ENCODE results near the gene NFE2L1. TPM values are rescaled to one million over a fixed set of nuclear protein-coding genes. Genes with fewer than 3 reads are reported as not detected.
"Not testable (repeated sequence)": the region's sequence is repeated elsewhere in the genome, so short reads cannot be mapped to it uniquely, and the experiment has no call there.

NFE2L1 gene
- total RNA-seq, 4 donors from 2014 or later: 173 to 242 (median 211) TPM

- Histone ChIP-seq H3K27ac (no peak overlapping the region), H3K36me3 (no peaks in the 10 kb centered on the region), H3K4me1 (peaks cover 27 to 28% (median 28%) of the 10 kb centered on the region in 4 donors), H3K27me3 (peaks cover 4% of the 10 kb centered on the region), H3K9me3 (no peaks in the 10 kb centered on the region), H3K4me3 (no peak overlapping the region)
- TF ChIP-seq CTCF (IDR thresholded peaks at IDR 0.05) (no peak), POLR2AphosphoS5 (IDR thresholded peaks at IDR 0.05) (no peak), POLR2A (IDR thresholded peaks at IDR 0.05) (no peak), EP300 (IDR thresholded peaks at IDR 0.05; ENCODE audit: low read depth) (no peak)
- intact Hi-C loops (cut with DNase I; ENCODE audit: low total_unique reads): loop anchor here (5.0 kb wide), 1 partner anchor 104 kb away; no protein-coding TSS in a partner anchor
- DNase-seq: no peak
- WGBS, 2 donors (ENCODE audit: low coverage in 1 of 2): 69% methylated on average over 1 of the region's 1 CpG; no CpG with 5 or more reads in 1 of the 2 donors
- in situ Hi-C loops (cut with MboI; ENCODE audit: low pct_ligation_motif_present in 1 of 4, low pct_unique_long_range_greater_than_20kb in 1 of 4, low sequenced_read_pairs in 3 of 4): loop anchor here in 2 of 4 donors (10.0 kb wide), 1 partner anchor 46 kb away; no protein-coding TSS in a partner anchor
These were observed 19.4 kb upstream of the NFE2L1 start for GRCh38 chr17:48028736-48029135.

- in situ Hi-C loops (cut with MboI; ENCODE audit: low pct_ligation_motif_present in 1 of 4, low pct_unique_long_range_greater_than_20kb in 1 of 4, low sequenced_read_pairs in 3 of 4): loop anchor here in 2 of 4 donors (5.0 to 10.0 kb wide), 4 partner anchors 42 to 104 kb away; no protein-coding TSS in a partner anchor
- 59% methylated on average over 5 of the region's 5 CpGs; no CpG with 5 or more reads in 1 of the 2 donors for WGBS, 2 donors (ENCODE audit: low coverage in 1 of 2)
- Histone ChIP-seq H3K4me3 (no peak overlapping the region), H3K27me3 (peaks cover 3% of the 10 kb centered on the region), H3K9me3 (no peaks in the 10 kb centered on the region), H3K4me1 (peaks cover 12 to 15% (median 15%) of the 10 kb centered on the region in 4 donors), H3K36me3 (no peaks in the 10 kb centered on the region), H3K27ac (no peak overlapping the region)
- TF ChIP-seq POLR2AphosphoS5 (IDR thresholded peaks at IDR 0.05): no peak
- TF ChIP-seq EP300 (IDR thresholded peaks at IDR 0.05; ENCODE audit: low read depth): no peak
- TF ChIP-seq CTCF (IDR thresholded peaks at IDR 0.05): no peak
- no peak for TF ChIP-seq POLR2A (IDR thresholded peaks at IDR 0.05)
- DNase-seq: no peak
- intact Hi-C loops (cut with DNase I; ENCODE audit: low total_unique reads): no loop called here
These were observed 17.6 kb upstream of the NFE2L1 start for GRCh38 chr17:48030531-48030930.

- H3K4me1 ChIP-seq: peaks cover under 1 to 7% (median 3%) of the 10 kb centered on the region in 4 donors
- no peak overlapping the region for H3K4me3 ChIP-seq
- H3K27me3 ChIP-seq: peaks cover 15% of the 10 kb centered on the region
- no peak overlapping the region for H3K27ac ChIP-seq
- WGBS, 2 donors (ENCODE audit: low coverage in 1 of 2): 81 to 100% methylated on average over 1 to 6 of the region's 6 CpGs
- intact Hi-C loops (cut with DNase I; ENCODE audit: low total_unique reads) (no loop called here), in situ Hi-C loops (cut with MboI; ENCODE audit: low pct_ligation_motif_present in 1 of 4, low pct_unique_long_range_greater_than_20kb in 1 of 4, low sequenced_read_pairs in 3 of 4) (loop anchor here in 2 of 4 donors (5.0 to 10.0 kb wide), 4 partner anchors 40 to 103 kb away; no protein-coding TSS in a partner anchor)
- no peak for DNase-seq
- no peak for TF ChIP-seq POLR2AphosphoS5 (IDR thresholded peaks at IDR 0.05)
- TF ChIP-seq POLR2A (IDR thresholded peaks at IDR 0.05): no peak
- TF ChIP-seq EP300 (IDR thresholded peaks at IDR 0.05; ENCODE audit: low read depth): no peak
- no peak for TF ChIP-seq CTCF (IDR thresholded peaks at IDR 0.05)
- no peaks in the 10 kb centered on the region for H3K9me3 ChIP-seq
- H3K36me3 ChIP-seq: no peaks in the 10 kb centered on the region
These were observed 16.2 kb upstream of the NFE2L1 start for GRCh38 chr17:48031966-48032365.

- DNase-seq; H3K4me3 ChIP-seq; H3K36me3 ChIP-seq; intact Hi-C loops (cut with DNase I; ENCODE audit: low total_unique reads); H3K9me3 ChIP-seq; H3K27ac ChIP-seq: not testable (repeated sequence)
- WGBS, 2 donors (ENCODE audit: low coverage in 1 of 2): 87 to 88% methylated on average over 5 to 12 of the region's 12 CpGs
- peaks cover 0 to 16% (median 7%) of the 10 kb centered on the region in 4 donors for H3K4me1 ChIP-seq
- peaks cover 38% of the 10 kb centered on the region for H3K27me3 ChIP-seq
- in situ Hi-C loops (cut with MboI; ENCODE audit: low pct_ligation_motif_present in 1 of 4, low pct_unique_long_range_greater_than_20kb in 1 of 4, low sequenced_read_pairs in 3 of 4): loop anchor here in 2 of 4 donors (5.0 to 10.0 kb wide), 4 partner anchors 38 to 100 kb away; no protein-coding TSS in a partner anchor
These were observed 13.4 kb upstream of the NFE2L1 start for GRCh38 chr17:48034734-48035133.
